ENCODE results near the gene ZDHHC6. TPM values are rescaled to one million over a fixed set of nuclear protein-coding genes. Genes with fewer than 3 reads are reported as not detected.

Gene ZDHHC6
- total RNA-seq, 4 donors from 2014 or later: 20.2 to 44.1 (median 31.8) TPM

DNA sequence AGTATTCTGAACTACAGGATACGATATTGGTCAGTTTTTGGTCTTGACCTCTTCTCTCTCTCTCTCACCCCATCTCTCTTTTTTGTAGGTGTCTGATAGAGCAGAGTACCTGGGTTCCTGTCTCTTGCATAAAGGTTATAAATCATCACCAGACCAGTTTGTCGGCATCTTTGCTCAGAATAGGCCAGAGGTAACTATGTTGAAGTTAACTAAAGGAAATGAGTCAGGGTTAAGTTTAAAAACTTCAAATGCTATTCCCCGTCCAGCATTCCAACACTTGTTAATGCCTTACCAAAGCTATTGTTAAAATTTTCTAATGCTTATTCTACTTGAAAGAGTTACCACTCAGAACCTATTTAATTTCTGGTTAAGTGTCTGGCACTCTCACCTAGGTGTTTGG lies 42.1 kb downstream of the ZDHHC6 start:
- no peak overlapping the region for H3K27ac ChIP-seq
- no peaks in the 10 kb centered on the region for H3K9me3 ChIP-seq
- H3K36me3 ChIP-seq: peaks cover 0 to 11% (median 5%) of the 10 kb centered on the region in 3 donors
- no peak for DNase-seq (ENCODE audit: low spot score in 2 of 2)
- 80 to 82% methylated on average over 3 of the region's 3 CpGs for WGBS, 2 donors
- H3K27me3 ChIP-seq: no peaks in the 10 kb centered on the region
- H3K4me3 ChIP-seq: no peak overlapping the region
- no peaks in the 10 kb centered on the region for H3K4me1 ChIP-seq
- TF ChIP-seq POLR2A (IDR thresholded peaks at IDR 0.05) (no peak), EP300 (IDR thresholded peaks at IDR 0.05) (no peak)
- TF ChIP-seq, protein P1, sequence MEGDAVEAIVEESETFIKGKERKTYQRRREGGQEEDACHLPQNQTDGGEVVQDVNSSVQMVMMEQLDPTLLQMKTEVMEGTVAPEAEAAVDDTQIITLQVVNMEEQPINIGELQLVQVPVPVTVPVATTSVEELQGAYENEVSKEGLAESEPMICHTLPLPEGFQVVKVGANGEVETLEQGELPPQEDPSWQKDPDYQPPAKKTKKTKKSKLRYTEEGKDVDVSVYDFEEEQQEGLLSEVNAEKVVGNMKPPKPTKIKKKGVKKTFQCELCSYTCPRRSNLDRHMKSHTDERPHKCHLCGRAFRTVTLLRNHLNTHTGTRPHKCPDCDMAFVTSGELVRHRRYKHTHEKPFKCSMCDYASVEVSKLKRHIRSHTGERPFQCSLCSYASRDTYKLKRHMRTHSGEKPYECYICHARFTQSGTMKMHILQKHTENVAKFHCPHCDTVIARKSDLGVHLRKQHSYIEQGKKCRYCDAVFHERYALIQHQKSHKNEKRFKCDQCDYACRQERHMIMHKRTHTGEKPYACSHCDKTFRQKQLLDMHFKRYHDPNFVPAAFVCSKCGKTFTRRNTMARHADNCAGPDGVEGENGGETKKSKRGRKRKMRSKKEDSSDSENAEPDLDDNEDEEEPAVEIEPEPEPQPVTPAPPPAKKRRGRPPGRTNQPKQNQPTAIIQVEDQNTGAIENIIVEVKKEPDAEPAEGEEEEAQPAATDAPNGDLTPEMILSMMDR (IDR thresholded peaks at IDR 0.05): no peak

DNA sequence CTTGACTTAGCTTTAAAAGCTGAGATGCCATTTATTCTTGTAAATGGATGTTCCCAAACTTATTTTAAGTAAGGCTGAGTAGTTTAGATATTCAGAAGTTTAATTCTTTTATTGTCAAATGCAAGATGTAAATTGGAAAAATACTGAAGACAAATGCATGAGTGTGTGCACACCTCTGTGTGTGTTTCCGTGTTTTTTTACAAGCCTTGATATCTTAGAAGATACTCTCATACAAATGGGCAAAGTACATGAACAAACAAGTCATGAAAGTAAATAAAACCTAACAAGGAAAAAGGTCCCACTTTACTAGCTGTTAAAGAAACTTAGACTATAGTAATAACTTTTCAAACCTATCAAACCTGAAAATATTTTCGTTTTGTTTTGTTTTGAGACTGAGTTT lies 43.8 kb downstream of the ZDHHC6 start:
- H3K36me3 ChIP-seq: peaks cover 0 to 10% (median 10%) of the 10 kb centered on the region in 3 donors
- 83% methylated on average over 2 of the region's 2 CpGs for WGBS, 2 donors
- TF ChIP-seq POLR2A (IDR thresholded peaks at IDR 0.05) (no peak), EP300 (IDR thresholded peaks at IDR 0.05) (no peak)
- TF ChIP-seq, protein P1 (IDR thresholded peaks at IDR 0.05): no peak

DNA sequence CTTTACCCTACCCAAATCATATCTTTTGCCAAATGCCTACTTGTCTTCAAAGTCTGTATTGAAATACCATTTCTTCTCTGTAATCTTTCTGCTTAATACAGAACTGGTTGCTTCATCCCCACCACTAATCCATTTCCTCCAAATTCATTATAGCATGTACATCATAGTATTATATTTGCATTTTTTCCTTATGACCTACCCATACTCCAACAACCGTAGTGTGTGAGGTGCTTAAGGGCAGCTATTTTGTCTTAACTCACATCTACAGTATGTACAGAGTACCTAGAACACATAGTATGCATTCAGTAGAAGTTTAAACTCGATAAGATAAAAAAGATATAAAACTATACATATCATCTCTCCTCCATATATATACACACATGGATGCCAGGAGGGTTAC lies 49.1 kb downstream of the ZDHHC6 start:
- TF ChIP-seq, protein P1 (IDR thresholded peaks at IDR 0.05): no peak
- TF ChIP-seq EP300 (IDR thresholded peaks at IDR 0.05) (no peak), POLR2A (IDR thresholded peaks at IDR 0.05) (no peak)
- DNase-seq (ENCODE audit: low spot score in 2 of 2): no peak
- H3K4me1 ChIP-seq: peaks cover 0 to 15% (median 0%) of the 10 kb centered on the region in 4 donors
- no peak overlapping the region for H3K27ac ChIP-seq
- no peaks in the 10 kb centered on the region for H3K9me3 ChIP-seq
- H3K4me3 ChIP-seq: no peak overlapping the region
- 90 to 95% methylated on average over 2 of the region's 2 CpGs for WGBS, 2 donors
- peaks cover 0 to 7% (median 0%) of the 10 kb centered on the region in 3 donors for H3K36me3 ChIP-seq
- no peaks in the 10 kb centered on the region for H3K27me3 ChIP-seq

More for the DNA sequence above, 43.8 kb downstream of the ZDHHC6 start:
- H3K9me3 ChIP-seq: no peaks in the 10 kb centered on the region
- H3K27me3 ChIP-seq: no peaks in the 10 kb centered on the region
- no peak for DNase-seq (ENCODE audit: low spot score in 2 of 2)
- no peak overlapping the region for H3K4me3 ChIP-seq
- H3K4me1 ChIP-seq: no peaks in the 10 kb centered on the region
- no peak overlapping the region for H3K27ac ChIP-seq

DNA sequence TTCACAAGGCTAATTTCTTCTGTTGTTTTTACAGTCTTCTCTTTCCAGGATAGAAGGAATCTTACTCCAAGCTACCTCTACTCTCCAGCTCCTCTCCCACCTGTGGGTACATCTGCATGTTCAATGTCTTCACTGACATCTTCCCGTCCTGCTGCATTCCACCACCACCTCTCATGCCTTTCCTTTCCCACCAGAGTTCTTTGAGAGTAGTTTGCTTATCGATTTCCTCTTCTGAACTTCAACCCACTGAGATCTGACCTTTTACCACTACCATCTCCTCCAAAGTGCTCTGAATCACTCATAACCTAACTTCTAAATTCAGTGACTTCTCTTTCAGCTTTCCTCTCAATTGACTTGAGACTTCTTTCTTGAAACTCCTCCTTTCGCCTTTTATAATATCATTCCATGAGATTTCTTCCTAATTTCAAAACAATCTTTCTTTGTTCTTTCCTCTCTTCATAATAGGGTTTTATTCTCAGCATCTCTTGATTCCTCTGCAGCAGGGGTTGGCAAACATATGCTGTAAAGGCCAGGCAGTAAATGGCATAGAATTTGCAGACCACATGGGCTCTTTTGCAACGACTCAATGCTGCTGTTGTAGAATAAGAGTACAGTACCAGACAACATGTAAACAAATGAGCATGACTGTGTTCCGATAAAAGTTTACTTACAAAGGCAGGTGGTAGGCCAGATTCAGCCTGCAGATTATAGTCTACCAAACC lies 50.7 kb downstream of the ZDHHC6 start:
- no peak overlapping the region for H3K4me3 ChIP-seq
- WGBS, 2 donors: 43 to 49% methylated on average over 5 of the region's 5 CpGs
- peaks cover 0 to 15% (median 0%) of the 10 kb centered on the region in 4 donors for H3K4me1 ChIP-seq
- H3K27ac ChIP-seq: peak overlapping the region in 1 of 4 donors; percentile 20
- H3K27me3 ChIP-seq: no peaks in the 10 kb centered on the region
- TF ChIP-seq, protein P1 (IDR thresholded peaks at IDR 0.05): no peak
- TF ChIP-seq POLR2A (IDR thresholded peaks at IDR 0.05) (no peak), EP300 (IDR thresholded peaks at IDR 0.05) (no peak)
- H3K36me3 ChIP-seq: peaks cover 0 to 7% (median 0%) of the 10 kb centered on the region in 3 donors
- no peaks in the 10 kb centered on the region for H3K9me3 ChIP-seq
- DNase-seq (ENCODE audit: low spot score in 2 of 2): no peak

DNA sequence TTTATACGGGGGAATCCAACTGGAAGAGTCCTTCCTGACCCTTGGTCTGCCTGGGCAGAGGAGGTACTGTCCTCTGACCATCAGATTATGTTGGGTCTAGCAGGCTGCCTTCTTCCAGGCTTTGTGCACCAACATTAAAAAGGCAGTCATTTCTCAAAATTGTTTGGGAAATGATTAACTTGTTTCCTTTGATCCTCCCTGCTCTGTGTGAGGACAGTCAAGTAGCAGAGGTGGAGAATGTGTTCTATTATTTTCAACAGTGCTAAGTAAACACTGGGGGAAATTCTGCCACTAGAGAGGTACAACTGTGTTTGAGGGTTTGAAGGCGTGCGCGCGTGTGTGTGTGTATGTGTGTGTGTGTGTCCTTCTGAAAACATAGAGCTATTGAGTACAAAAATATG lies 52.2 kb downstream of the ZDHHC6 start:
- H3K27ac ChIP-seq: no peak overlapping the region
- H3K4me3 ChIP-seq: no peak overlapping the region
- peaks cover 0 to 7% (median 0%) of the 10 kb centered on the region in 3 donors for H3K36me3 ChIP-seq
- H3K4me1 ChIP-seq: peaks cover 0 to 15% (median under 1%) of the 10 kb centered on the region in 4 donors
- H3K9me3 ChIP-seq: no peaks in the 10 kb centered on the region
- WGBS, 2 donors: 65 to 74% methylated on average over 5 of the region's 5 CpGs
- H3K27me3 ChIP-seq: no peaks in the 10 kb centered on the region
- TF ChIP-seq, protein P1 (IDR thresholded peaks at IDR 0.05): no peak
- TF ChIP-seq EP300 (IDR thresholded peaks at IDR 0.05) (no peak), POLR2A (IDR thresholded peaks at IDR 0.05) (no peak)
- no peak for DNase-seq (ENCODE audit: low spot score in 2 of 2)

All from tibial nerve (tissue), 4 donors.